H54 (cell line): ENCODE data around the gene GALNT13.

Experiments
- DNase-seq: peaks from one replicate; pipeline ENCODE4 v3.0.0; 2011; ENCODE audit warnings: low spot score, mixed read lengths; ENCODE audit not compliant: insufficient read length
- FAIRE-seq: peaks from 3 replicates; lab custom pipeline; 2011; peaks lifted over from hg19 to GRCh38; lab: Jason Lieb, UNC
- POLR2A ChIP-seq: IDR thresholded peaks from 2 replicates; pipeline ENCODE4 v1.6.1; 2011; ENCODE audit warnings: low read depth, mild to moderate bottlenecking, low read length

The GALNT13 gene

DNA sequence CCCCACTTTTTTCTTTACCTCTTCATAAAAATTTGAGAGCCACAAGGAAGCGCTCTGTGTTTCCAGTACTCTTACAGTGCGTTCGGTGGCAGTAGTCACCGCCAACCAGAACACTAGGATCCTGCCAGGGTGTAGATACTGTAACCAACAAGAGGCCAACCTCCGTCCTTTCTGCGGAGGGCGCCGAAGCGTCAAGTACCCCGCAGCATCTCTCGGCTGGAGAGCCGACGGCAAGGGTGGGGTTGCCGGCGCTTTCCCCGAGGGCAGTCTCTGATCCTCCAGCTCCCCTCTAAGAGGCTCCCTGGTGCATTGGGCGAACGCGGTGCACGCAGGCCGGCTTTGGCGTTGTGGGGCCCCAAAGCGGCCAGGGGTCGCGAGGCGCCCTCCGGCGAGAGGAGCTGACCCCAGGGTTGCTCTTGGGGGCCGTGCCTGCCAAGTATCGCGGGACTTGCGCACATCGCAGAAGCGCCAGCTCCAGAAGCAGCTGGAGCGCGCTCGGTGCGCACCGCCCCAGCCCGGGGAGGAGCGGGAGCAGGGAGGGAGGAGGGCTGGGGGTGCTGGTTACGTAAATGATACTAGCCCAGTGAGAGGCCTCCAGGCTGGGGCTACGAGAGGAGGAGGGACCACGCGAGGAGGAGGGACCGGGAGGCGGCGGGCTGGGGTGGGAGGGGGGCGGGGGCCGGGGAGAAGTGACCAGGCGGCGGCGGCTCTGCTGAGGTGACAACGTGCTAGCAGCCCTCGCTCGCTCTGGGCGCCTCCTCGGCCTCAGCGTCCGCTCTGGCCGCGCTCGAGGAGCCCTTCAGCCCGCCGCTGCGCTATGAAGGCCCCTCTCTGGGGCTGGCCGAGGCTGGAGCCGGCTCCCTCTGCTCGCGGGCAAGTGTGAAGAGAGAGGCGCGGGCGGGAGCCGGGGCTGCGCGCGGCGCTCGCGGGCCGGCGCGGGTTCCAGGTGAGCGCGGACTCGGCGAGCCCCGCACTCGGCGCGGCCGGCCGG is at the start of gene GALNT13:
Gene GALNT13, plus strand, starts transcription at position 692 of the 991 bp plus-strand sequence.
- TF ChIP-seq POLR2A, result peak; percentile 51
- DNase-seq (peak; percentile 61), FAIRE-seq (no peak)

DNA sequence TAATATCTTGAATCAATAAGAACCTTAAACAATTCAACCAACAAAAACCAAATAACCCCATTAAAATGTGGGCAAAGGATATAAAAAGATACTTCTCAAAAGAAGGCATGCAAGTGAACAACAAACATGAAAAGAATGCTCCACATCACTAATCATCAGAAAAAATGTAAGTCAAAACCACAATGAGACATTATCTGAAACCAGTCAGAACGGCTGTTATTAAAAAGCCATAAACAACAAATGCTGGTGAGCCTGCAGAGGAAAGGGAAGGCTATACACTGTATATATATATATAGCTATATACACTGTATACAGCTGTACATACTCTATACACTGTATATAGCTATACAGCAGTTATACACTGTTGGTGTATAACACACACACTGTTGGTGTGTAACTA is 47.8 kb upstream of the GALNT13 start:
- DNase-seq, result no peak
- FAIRE-seq, result peak; percentile 82
- no peak for TF ChIP-seq POLR2A

DNA sequence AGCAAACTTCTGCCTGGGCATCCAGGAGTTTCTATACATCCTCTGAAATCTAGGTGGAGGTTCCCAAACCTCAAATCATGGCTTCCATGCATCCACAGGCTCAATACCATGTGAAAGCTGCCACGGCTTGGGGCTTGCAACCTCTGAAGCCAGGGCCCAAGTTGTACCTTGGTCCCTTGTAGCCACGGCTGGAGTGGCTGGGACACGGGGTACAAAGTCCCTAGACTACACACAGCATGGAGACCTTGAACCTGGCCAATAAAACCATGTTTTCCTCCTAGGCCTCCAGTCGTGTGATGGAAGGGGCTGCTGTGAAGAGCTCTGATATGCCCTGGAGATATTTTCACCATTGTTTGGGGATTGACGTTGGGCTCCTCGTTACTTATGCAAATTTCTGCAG is 43.4 kb upstream of the GALNT13 start:
- no peak for DNase-seq
- no peak for TF ChIP-seq POLR2A
- FAIRE-seq, result no peak

DNA sequence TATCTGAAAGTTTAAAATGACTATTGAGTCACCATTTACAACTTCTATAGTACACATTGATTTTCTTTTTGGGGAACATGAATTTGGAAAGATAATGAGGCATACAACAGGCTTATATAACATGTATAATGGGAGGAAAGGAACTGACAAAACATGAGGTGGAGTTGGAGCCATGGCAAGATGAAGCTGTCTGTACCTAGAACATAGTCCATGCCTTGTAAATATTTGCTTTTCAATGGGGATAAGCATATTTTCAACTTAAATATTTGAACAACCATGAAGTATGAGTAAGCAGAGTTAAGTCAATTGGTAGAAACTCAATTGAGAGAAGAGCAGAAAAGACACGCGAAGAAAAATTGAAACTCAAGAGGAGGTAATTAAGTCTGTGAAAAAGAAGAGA is 37.1 kb upstream of the GALNT13 start:
- FAIRE-seq, result no peak
- DNase-seq, result no peak
- TF ChIP-seq POLR2A, result no peak

DNA sequence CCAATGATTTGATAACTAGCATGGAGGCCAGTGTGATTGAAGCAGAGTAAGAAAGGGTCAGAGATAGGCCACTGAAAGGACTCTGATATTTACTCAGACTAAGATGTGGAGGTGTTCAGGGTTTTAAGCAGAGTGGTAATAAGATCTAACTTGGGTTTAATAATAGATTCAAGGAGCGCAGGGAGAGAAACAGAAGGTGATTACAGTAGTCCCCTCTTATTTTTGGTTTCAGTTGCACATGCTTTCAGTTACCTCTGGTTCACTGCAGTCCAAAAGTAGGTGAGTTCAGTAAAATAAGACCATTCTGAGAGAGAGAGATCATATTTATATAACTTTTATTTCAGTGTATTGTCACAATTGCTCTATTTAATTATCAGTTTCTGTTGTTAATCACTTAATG is 13.5 kb upstream of the GALNT13 start:
- TF ChIP-seq POLR2A, result no peak
- no peak for DNase-seq
- no peak for FAIRE-seq

DNA sequence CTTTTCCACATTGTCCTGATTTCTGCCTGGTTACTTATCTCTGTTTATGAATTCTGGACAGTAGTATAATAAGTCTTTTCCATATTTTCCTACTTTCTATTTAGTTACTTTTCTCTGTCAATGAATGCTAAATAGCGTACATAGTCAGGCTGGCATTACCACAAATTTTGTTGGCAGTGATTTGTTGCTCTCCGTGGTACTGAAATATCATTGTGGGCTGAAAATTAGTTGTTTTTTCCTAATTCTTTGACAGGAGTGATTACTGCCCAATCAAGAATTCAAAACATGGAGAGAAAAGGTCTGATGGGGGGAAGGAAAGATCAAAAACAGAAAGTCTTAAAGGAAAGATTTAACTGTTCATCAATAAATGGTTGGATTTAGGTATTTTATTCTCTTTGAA is 7.7 kb upstream of the GALNT13 start:
- FAIRE-seq (no peak), DNase-seq (no peak)
- TF ChIP-seq POLR2A, result no peak

DNA sequence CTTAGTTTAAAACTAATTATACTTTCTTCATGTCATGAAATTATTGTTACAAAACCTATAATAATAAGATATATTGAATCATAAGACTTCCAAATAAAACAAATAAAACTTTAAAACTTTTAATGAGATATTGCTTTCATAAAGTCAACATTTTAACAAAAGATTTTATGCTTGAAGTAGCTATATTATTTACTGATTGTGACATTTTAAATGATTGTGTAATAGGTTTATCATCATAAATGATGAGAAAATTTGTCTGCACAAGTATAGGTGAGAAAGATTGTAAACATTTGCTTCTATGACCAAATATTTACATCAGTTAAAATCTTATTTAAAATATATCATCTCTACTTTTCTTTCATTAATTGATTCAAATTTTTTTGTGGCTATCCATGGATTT is 5.1 kb upstream of the GALNT13 start:
- no peak for TF ChIP-seq POLR2A
- FAIRE-seq (no peak), DNase-seq (no peak)

DNA sequence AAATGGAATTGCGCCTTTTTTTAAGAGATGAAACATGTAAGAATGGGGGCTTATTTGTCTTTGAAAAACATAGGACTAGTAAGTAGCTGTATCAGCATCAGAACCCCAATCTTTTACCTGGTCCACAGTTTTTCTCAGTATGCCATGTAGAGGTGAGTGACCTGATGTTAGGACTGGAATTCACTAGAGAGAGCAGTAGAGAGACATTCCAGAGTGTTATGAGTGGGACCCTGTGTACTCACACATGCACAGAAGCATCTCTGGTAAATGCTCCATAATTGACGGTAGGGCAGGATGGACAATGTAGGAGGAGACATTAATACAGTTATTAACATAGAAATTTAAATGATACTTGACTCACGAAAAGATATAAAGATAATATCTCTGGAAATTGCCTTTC is 1.4 kb upstream of the GALNT13 start:
- FAIRE-seq, result peak; percentile 45
- no peak for TF ChIP-seq POLR2A
- no peak for DNase-seq

DNA sequence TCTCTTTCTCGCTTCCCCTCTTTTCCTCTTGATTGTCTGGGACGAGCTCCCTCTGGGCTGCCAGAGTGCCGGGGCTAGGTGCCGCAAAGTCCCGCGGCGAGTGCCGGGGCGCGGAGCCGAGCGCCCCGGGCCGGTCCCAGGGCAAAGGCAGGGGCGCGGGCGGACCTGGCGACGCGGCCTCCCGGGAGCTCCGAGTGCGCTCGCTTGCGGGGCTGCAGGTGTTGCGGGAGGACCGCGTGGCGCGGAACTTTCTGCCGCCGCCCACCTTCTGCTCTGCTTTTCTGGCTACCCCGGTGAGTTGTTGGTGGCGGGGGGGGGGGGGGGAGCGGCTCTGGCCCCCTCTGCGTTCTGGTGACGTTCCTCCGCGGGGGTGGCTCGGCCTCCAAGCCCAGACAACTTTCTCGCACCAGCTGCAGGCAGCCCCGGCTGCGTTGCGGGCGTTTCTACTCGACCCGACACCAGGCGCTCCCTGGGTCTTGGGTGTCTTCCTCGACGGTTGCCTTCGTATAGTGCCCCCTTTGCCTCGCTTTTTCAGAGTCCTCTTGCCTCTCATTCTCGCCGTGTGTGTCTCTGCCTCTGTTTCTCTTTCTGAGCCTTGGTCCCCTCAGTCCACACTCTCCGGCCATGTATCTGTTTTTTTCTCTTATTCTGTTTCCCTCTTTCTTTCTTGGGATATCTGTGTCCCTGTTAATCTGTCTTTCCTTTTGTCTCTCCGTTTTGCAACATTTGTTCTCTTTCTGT is 759 bp downstream of the GALNT13 start:
- FAIRE-seq, result no peak
- no peak for DNase-seq
- TF ChIP-seq POLR2A, result no peak

DNA sequence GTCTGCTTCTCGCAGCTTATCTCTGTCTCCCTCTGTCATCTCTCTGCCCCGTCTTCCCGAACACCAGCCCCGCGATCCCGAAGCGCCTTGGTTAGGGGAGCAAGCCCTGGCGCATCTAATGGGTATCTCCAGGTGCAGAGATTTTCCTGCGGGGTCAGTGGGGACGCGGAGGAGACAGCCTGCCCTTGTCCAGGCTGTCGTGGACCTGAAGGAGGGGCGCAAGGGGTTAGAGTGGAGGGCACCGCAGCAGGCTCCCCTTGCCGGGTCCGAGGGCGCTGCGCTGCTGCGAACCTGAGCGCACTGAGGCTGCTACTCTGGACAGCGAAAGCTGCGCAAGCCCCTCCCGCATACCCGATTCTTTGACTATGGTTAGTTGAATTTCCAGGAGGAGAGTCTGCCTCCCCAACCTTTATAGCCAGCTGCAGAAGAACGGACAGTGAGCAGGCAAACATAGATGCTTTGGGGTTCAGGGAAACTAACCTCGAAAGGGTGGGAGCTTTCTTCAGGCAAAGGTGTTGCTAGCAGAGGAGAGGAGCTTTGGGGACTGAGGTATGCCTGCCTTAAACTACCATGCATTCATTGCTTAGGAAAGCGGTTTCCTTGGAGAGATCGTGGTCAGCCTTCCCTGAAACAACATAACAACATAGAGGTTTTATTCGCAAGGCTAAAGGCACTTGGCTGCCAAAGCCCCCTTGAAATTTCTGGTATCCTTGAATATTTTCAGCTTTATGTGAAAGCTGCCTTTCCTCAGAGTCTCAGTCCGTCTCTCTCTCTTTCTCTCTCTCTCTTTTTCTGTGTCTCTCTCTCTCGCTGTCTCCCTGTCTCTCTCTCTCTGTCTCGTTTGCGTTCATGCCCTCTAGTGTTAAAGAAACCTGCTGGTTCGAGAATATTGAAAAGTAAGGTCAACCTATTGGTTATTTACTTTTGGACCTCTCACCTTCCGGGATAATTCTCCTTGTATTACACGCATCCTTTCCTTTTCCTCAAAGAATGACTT is 1.6 kb downstream of the GALNT13 start:
- FAIRE-seq (peak; percentile 50), DNase-seq (no peak)
- TF ChIP-seq POLR2A, result no peak

DNA sequence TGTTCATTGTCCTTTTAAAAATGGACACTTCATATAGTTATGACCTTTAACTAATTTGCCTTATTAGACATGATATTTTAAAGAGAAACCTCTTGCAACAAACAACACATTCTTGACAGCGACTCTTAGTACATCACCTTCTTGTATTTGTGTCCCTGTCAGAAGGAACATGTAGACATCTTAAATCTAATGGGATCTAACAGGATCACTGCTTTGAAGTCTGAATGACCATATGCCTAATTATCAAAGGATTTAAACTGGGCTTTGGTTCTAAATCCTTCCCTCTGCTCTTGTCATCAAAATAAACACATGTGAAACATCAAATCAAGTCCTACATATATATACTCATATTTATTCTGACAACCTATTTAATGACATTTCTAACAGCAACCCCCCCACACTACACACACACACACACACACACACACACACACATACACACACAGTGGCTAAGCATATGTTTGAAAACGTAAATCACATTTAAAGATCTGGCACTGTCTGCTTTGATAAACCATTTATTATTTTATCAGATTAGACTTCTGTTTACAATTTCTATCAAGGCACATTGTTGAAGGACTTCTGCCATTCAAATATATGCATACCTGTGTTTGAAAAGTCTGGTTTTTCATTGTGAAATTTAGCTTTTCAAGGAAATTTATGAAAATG is 4.2 kb downstream of the GALNT13 start:
- no peak for DNase-seq
- TF ChIP-seq POLR2A, result no peak
- no peak for FAIRE-seq

DNA sequence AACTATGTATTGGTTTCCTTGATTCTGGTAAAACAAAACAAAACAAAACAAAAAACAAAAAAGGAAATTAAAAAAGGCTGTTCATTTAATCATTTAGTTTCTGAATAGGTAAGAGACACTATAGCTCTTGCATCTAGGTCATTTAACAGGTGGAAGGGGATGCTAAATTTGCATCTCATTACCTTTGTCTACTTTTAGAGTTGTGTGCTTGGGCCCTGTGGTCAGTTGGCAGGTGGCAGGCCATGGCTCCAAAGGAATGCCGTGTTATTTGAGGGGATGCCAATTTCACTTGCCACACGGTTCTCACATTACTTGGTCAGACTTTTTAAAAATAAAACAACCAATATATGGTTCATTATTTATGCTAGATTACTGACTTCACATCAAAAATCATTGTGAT is 9.2 kb downstream of the GALNT13 start:
- FAIRE-seq (no peak), DNase-seq (no peak)
- no peak for TF ChIP-seq POLR2A

DNA sequence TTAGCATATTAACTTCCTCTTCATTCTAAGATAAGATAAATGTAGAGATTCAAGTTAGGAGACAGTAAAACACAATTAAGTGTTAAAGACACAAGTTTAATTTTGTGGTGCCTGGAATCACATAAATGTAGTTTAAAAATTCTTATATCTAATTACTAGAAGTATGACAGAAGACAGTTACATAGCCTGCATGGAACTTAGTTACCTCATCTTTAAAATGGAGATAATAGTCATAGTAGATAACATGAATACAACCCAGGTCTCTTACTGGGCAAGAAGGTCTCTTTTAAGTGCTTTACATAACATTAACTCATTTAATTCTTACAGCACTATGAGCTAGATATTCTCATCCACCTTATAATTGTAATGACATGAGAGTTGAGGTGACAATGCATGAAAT is 15.1 kb downstream of the GALNT13 start:
- DNase-seq (no peak), FAIRE-seq (no peak)
- TF ChIP-seq POLR2A, result no peak
